HUES6 (cell line): ENCODE measurements around the gene SLC19A1.

Experiments used
- H3K27ac ChIP-seq: 2 replicates; pipeline ENCODE4 v1.7.0; 2013; ENCODE audit warnings: low read depth, mild to moderate bottlenecking, low read length, inconsistent platforms
- H3K27me3 ChIP-seq: 2 replicates; pipeline ENCODE4 v1.6.1; 2013; ENCODE audit warnings: low read length; ENCODE audit not compliant: control insufficient read depth, insufficient read depth
- H3K36me3 ChIP-seq: 2 replicates; pipeline ENCODE4 v1.6.1; 2013; ENCODE audit warnings: low read length; ENCODE audit not compliant: control insufficient read depth, insufficient read depth
- H3K4me1 ChIP-seq: 2 replicates; pipeline ENCODE4 v1.6.1; 2013; ENCODE audit warnings: low read length; ENCODE audit not compliant: control insufficient read depth, insufficient read depth
- H3K4me3 ChIP-seq: 2 replicates; pipeline ENCODE4 v1.5.1; 2013; ENCODE audit warnings: low read depth, low read length
- H3K9ac ChIP-seq: one replicate; pipeline ENCODE4 v1.6.1; 2013; ENCODE audit warnings: mild to moderate bottlenecking, low read length
- H3K9me3 ChIP-seq: 2 replicates; pipeline ENCODE4 v1.6.1; 2013; ENCODE audit warnings: low read depth, low read length; ENCODE audit not compliant: control insufficient read depth, insufficient read depth

Gene SLC19A1

DNA sequence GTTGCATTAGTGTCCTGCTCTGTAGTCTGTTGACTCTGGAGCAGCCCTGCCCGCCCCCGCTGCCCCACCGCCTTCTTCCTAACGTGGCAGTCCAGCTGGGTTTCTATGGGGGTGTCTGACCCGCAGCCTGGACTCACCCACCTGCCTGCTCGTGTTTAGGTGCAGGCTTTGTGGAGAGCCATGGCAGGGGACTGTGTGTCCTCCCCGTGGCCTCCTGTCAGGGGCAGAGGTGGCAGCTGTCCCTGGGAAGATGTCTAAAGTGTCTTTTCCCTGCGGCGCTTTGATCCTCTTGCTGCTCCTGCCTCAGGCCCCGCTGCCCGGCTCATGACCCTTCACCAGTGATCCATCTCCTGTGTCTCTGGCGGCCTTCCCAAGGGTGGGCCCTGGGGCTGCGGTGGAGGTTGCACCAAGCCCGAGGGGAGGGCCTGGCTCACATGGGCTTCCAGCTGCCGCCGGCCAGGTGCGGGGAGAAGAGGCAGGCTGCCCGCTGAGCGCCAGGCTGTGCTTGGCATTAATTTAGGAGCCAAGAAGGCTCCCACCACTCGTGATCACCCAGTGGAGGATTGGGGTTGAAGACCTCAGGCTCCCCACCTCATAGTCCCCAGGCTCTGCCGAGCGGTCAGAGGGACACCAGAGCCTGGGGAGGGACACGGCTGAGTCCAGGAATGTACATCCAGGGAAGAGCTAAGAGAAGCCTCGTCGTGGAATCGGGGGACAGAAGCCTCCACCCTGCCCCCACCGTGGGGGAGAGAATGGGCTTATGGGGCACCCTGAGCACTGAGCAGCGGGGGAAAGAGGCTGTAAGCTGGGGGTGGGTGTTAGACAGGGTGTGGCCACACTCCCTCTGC is 93.2 kb downstream of the SLC19A1 start:
- H3K27ac ChIP-seq, result no peak overlapping the region
- peaks cover 22% of the 10 kb centered on the region for H3K9me3 ChIP-seq
- H3K36me3 ChIP-seq, result peaks cover 38% of the 10 kb centered on the region
- H3K4me1 ChIP-seq, result no peaks in the 10 kb centered on the region
- no peak overlapping the region for H3K9ac ChIP-seq
- no peak overlapping the region for H3K4me3 ChIP-seq
- no peaks in the 10 kb centered on the region for H3K27me3 ChIP-seq

DNA sequence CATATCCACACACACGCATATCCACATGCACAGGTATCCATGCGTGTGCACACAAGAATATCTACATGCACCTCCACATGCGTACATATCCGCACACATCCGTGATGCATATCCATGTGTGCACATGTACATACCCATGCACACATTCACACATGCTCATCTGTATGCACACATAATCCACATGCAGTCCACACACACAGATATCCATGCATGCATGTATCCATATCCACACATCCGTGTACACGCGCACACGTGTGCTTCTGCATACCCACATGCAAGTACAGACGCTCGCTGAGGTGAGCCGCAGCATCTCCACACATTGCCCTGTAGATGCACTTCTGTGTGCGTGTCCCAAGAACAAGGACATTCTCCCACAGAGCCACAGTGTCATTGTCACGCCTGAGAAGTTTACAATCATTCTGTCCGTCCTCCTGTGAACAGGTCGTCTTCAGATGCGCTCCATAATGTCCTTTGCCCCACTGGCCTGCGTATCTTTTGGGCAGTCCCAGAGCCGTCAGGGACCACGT is 93.9 kb downstream of the SLC19A1 start:
- no peak overlapping the region for H3K27ac ChIP-seq

More for the DNA sequence above, 93.9 kb downstream of the SLC19A1 start:
- Histone ChIP-seq H3K9me3 (peaks cover 25% of the 10 kb centered on the region), H3K4me1 (no peaks in the 10 kb centered on the region), H3K27me3 (no peaks in the 10 kb centered on the region), H3K9ac (no peak overlapping the region), H3K36me3 (peaks cover 42% of the 10 kb centered on the region), H3K4me3 (no peak overlapping the region)
